SKM-1 (cell line): ENCODE results near the gene MPHOSPH8.
"Not testable (repeated sequence)": the region's sequence is repeated elsewhere in the genome, so short reads cannot be mapped to it uniquely, and the experiment has no call there.

Experiments used
- DNase-seq: peaks from one replicate; lab custom pipeline; 2025; ENCODE audit not compliant: unreplicated experiment; lab: John Stamatoyannopoulos, UW

Gene MPHOSPH8

DNA sequence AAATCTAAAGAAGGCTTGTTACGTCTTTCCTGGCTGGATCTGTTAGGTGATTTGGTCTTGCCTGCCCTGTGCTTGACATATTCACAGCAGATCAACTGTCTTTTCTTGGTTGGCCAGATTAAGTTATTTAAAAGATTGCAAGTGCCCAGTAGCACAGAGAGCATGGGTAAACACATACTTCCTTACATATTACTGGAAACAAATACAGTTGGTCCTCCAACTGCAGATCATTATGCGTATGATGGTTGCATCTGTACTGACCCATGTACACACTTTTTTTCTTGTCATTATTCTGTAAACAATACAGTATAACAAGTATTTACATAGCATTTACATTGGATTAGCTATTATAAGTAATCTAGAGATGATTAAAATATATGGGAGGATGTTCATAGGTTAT is 9.2 kb upstream of the MPHOSPH8 start:
- DNase-seq, result no peak

DNA sequence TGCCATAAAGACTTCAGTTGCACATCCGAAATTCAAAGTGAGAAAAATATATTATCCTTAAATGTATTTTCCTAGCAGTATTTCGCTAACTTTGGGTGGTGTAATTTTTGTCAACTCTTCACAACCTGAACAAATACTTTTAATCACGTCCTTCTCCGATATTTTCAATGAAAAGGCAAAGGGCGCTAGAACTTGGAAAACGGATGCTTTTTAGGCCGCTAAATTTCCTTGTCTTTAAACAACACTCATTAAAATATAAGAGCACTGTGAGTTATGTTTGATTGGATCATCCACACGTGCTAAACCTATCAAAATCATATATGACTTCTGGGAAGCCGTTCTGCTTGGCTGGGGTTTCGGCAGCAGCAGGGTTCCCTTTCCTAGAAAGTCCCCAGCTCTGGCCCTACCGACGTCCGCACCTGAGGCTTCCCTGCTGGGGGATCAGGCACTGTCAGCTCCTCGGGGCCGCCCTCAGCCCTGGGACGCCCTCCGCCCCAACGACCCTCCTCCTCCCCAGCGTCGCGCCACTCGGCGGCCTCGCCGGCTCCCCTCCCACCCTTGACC is 462 bp upstream of the MPHOSPH8 start:
- peak; percentile 62 for DNase-seq

DNA sequence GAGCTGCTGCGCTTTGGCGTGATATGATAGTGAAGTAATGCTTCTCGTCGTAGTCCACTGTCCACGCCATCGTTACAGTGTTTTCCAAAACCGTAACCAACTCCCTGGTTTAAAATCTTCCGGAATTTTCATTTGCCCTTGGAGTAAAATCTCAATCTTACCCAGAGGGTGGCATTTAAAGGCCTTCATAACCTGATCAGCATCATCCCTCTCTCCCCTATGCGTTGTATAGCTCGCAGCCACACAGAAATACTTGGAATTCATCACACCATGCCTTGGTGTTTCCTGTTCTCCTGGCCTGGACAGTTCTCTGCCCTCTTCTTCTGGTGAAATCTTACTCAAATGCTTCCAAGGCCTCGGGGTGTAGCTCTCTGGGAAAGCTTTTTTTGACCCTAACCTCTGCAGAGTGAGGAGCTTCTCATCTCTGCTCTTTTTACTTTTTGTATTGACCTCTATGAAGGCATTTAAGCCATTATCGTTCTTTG is 839 bp downstream of the MPHOSPH8 start:
- DNase-seq, result no peak

DNA sequence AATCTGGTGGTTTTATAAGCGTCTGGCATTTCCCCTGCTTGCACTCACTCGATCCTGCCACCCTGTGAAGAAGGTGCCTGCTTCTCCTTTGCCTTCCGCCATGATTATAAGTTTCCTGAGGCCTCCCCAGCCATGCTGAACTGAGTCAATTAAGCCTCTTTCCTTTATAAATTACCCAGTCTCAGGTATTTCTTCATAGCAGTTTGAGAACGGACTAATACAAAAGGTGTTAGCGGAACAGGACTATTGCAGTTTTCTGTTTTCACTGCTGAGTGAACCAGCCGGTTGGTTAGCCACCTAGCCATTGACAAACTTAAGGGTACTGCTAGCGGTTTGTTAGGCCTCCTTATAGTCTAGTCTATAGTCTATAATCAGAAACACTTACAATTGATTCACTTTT is 2.5 kb downstream of the MPHOSPH8 start:
- DNase-seq, result not testable (repeated sequence)

GRCh38 chr13:19643652-19644051 is 10.2 kb downstream of the MPHOSPH8 start:
- DNase-seq, result no peak

DNA sequence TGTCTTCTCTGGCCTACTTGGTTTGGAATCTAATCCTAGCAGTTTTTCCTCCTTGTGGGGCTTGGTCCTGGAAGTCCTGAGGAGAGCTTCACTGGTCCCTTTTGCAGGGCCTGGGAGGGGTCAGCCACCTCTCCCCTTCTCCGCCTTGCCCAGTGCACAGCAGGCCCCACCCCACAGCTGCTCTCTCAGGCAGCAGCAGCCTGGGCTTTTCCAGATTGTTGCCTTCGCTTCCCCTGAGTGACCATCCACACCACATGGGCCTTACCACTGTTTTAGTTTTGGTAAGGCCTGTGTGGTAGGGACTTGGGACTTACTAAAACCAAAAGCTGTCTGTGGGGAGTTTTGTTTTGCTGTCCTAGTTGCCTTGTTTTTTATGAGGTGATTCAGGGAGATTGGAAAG is 11.5 kb downstream of the MPHOSPH8 start:
- DNase-seq, result no peak

DNA sequence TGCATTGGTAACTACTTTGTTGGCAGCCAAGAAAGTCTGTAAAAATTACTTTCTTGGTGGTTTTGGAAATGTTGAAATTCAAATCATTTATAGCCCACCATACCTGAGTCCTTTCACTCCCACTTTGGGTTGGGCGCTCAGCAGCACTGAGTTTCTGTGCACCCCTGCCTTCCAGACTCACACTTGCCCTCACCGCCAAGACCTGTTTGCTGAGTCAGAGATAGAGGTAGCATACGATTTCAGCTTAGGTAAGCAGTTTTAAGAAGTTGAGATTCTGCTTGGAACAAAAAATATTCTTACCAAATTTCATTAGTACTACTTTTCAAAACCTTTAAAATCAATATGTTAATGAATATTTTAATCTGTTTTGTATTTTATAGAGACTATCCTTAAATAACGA is 12.6 kb downstream of the MPHOSPH8 start:
- DNase-seq, result no peak

GRCh38 chr13:19650742-19651141 is 17.3 kb downstream of the MPHOSPH8 start:
- DNase-seq, result no peak

- DNase-seq, result no peak
Measured at GRCh38 chr13:19657872-19658591, 24.6 kb downstream of the MPHOSPH8 start.

- DNase-seq, result no peak
Measured at GRCh38 chr13:19658831-19659230, 25.4 kb downstream of the MPHOSPH8 start.

DNA sequence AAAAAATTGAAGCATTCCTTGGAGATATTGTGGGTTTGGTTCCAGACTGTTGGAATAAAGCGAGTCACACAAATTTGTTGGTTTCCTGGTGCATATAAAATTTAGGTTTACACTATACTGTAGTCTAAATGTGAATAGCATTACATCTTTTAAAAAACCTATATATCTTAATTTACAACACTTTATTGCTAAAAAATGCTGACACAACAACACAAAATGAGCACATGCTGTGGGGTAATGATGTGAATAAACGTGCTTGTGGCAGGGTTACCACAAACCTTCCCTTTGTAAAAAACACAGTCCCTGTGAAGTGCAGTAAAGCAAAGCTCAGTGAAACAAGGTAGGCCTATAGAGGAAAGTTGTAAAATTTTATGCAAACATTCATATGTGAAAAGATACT is 27.7 kb downstream of the MPHOSPH8 start:
- DNase-seq, result no peak

DNA sequence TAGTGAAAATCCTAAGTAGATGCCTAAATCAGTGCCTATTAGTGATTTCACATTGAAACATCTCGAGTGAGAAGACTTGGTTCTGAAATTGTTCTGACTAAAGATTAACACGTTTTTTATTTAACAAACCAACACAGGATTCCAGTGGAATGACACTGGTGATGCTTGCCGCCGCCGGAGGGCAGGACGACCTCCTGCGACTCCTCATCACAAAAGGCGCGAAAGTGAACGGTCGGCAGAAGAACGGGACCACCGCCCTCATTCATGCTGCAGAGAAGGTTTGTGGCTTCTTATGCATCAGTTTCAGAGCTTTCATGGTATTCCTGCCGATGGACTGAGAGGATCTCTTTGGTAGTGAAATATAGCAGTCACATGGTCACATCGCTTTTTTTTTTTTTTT is 28.1 kb downstream of the MPHOSPH8 start:
- DNase-seq, result no peak

- DNase-seq, result no peak
Measured at GRCh38 chr13:19663416-19663979, 30.0 kb downstream of the MPHOSPH8 start.

- no peak for DNase-seq
Measured at GRCh38 chr13:19664481-19665230, 31.2 kb downstream of the MPHOSPH8 start.

DNA sequence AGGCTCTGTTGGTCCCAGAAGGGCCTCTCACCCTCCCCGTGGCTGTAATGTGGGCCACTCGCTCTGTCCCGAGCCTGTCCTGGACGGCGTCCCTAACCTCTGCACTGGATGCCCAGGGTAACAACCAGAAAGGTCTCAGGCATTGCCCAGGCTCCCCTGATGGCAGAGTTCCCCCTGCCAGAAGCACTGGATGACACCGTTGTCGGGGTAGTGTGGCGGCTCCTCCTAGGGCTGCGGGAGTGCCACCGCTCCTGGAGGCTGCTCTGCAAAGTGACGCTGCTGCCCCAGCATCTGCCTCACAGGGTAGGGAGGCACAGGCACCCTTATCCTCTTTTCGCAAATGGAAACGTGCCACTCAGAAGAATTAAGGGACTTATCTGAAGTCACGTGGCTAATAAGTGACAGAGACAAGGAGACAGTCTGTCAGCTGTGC is 32.0 kb downstream of the MPHOSPH8 start:
- no peak for DNase-seq

DNA sequence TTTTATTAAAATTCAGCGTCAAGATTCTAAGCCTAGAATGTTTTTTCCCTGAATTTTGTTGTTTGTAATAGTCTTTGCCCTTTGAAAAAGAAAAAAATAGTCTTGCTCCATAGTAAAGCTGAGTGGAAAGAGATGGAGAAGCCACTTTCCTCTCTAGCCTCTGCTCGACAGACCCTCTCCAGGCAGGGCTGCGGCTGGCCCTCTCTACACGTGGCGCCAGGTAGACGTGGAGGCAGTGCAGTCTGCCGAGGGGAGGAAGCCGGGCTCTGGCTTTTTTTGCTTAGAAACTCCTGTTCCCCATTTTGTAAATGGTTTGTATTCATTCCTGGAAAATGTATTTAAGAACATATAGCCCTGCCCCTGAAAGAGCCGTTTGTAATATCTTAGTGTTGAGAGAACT is 35.3 kb downstream of the MPHOSPH8 start:
- DNase-seq, result no peak

DNA sequence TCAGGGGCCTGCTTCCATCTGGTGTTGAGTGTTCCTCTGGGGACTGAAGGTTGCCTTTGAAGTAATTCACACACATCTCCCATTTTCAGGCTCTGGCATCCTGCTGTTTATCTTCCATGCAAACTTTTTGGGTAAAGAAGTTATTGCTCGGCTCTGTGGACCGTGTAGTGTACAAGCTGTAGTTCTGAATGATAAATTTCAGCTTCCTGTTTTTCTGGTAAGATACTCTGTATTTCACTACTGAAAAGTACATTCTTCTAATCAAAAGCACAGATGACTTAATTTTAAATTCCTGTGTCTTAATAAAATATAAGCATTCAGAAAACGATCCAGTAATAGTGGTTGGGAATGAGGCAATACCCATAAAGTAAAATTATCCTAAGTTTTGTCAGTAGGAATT is 36.7 kb downstream of the MPHOSPH8 start:
- DNase-seq, result no peak

- no peak for DNase-seq
Measured at GRCh38 chr13:19672990-19673389, 39.5 kb downstream of the MPHOSPH8 start.

DNA sequence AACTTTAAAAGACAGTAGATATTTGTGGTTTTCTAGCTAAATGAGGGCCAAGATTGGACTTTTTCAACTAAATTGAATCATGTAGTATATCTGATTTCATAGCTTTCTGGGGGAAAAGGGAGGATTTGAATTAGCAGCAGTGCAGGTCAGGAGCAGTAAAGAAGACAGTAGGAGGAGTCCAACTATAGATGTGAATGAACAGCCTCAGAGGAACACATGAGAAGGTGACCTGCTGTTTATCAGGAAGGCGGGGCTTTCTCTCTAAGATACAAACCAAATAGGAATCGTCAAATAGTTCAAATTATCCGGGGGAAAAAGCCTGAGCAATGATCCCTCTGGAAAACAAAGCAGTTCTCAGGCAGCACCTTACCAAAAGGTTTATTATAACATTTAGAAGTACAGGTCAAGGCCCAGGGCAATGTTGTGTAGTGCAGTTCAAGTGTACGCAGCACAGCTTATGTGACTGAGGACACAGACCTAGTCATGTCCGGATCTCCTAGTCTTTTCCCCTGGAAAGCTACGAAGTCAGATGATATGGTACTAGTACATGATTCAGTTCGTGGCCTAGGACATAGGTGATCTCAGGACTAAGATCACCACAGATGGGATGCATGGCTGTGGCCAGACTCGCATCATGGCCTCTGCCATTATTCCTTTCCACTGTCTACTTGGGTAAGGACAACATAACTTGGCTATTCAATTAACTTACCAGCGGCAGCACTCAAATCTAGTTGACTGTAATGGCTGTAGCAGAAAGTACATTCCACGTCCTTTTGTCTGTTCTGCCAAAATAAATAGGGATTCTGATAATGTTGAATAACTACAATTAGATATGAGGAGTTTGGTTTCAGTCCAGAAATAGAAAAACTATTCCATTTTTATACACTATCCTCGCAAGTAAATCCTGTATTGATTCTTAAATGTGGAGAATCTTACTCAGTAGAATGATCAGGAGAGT is 40.3 kb downstream of the MPHOSPH8 start:
- no peak for DNase-seq

DNA sequence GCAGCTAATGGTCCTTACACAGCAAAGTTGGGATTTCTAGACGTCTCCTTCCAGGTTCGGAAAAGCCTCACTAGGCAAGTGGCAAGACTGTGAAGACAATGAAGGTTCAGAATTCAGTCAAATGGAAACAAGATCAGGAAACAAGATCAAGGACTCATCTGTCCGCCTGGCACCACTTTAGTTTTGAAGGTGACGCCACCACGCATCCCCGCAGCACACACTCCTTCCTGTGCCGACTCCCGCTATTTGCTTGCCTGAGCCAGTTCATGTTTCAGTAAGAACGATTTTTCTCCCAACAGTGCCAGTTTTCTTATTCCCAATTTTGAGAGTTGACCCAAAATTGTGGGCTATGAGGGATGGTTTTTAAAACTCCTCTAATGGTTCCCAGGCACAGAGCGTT is 41.4 kb downstream of the MPHOSPH8 start:
- no peak for DNase-seq

- DNase-seq, result no peak
Measured at GRCh38 chr13:19676168-19676567, 42.7 kb downstream of the MPHOSPH8 start.
